GM23338 (cell line): ENCODE data around the gene TAGLN2. TPM values are rescaled to one million over a fixed set of nuclear protein-coding genes. Genes with fewer than 3 reads are reported as not detected.

Experiments
- ATAC-seq: fragments of 200-7000 bp; cut with Tn5 transposase; 3 replicates; pipeline ENCODE4 v1.9.1; 2020
- DNase-seq: peaks from one replicate; pipeline ENCODE4 v3.0.0-alpha.2; 2015; ENCODE audit warnings: low spot score
- H2AFZ ChIP-seq: fragments of 200-600 bp; sonication (generic); 2 replicates; pipeline ENCODE4 v1.8.0; 2016; ENCODE audit warnings: antibody characterized with exemption, mild to moderate bottlenecking, moderate library complexity
- H3F3A ChIP-seq: fragments of 200-600 bp; sonication (generic); replicated peaks from 2 replicates; pipeline ENCODE4 v1.8.0; 2017; ENCODE audit warnings: antibody characterized with exemption, mixed run types, low read depth
- H3K27ac ChIP-seq: fragments of 200-600 bp; sonication (generic); 2 replicates; pipeline ENCODE4 v1.6.1; 2016; ENCODE audit warnings: low read depth
- H3K27me3 ChIP-seq: fragments of 200-600 bp; sonication (generic); 2 replicates; pipeline ENCODE4 v1.8.0; 2016; ENCODE audit warnings: mild to moderate bottlenecking, mixed run types, moderate library complexity; ENCODE audit not compliant: insufficient read depth
- H3K36me3 ChIP-seq: fragments of 200-600 bp; sonication (generic); 2 replicates; pipeline ENCODE4 v1.8.0; 2016; ENCODE audit warnings: mild to moderate bottlenecking; ENCODE audit not compliant: insufficient read depth
- H3K4me1 ChIP-seq: fragments of 200-600 bp; sonication (generic); 2 replicates; pipeline ENCODE4 v1.8.0; 2016; ENCODE audit warnings: mild to moderate bottlenecking, moderate library complexity; ENCODE audit not compliant: insufficient read depth
- H3K4me2 ChIP-seq: fragments of 200-600 bp; sonication (generic); 2 replicates; pipeline ENCODE4 v1.7.1; 2017; ENCODE audit warnings: mixed run types
- H3K4me3 ChIP-seq: fragments of 200-600 bp; sonication (generic); 2 replicates; pipeline ENCODE4 v1.6.1; 2016; ENCODE audit warnings: mixed run types
- H3K79me2 ChIP-seq: fragments of 200-600 bp; sonication (generic); replicated peaks from 2 replicates; pipeline ENCODE4 v1.8.0; 2017; ENCODE audit warnings: mild to moderate bottlenecking; ENCODE audit not compliant: insufficient read depth
- H3K9me2 ChIP-seq: fragments of 200-600 bp; sonication (generic); 2 replicates; pipeline ENCODE4 v1.8.0; 2017; ENCODE audit not compliant: insufficient read depth
- H4K20me1 ChIP-seq: fragments of 200-600 bp; sonication (generic); replicated peaks from 2 replicates; pipeline ENCODE4 v1.8.0; 2017; ENCODE audit warnings: mild to moderate bottlenecking; ENCODE audit not compliant: insufficient read depth
- H3K27ac Mint-ChIP-seq: 2 replicates; pipeline ENCODE4 v1.8.0; 2020; ENCODE audit warnings: inconsistent platforms, mild to moderate bottlenecking, moderate library complexity, mixed read lengths
- H3K27me3 Mint-ChIP-seq: 3 replicates; pipeline ENCODE4 v1.8.0; 2022; ENCODE audit warnings: low read depth, mild to moderate bottlenecking, moderate library complexity, mixed read lengths, inconsistent platforms; ENCODE audit not compliant: insufficient read depth, poor library complexity
- H3K36me3 Mint-ChIP-seq: 3 replicates; pipeline ENCODE4 v1.8.0; 2021; ENCODE audit warnings: low read depth, mild to moderate bottlenecking, inconsistent platforms, moderate library complexity, mixed read lengths
- H3K4me1 Mint-ChIP-seq: 3 replicates; pipeline ENCODE4 v1.8.0; 2020; ENCODE audit warnings: mild to moderate bottlenecking, inconsistent platforms, mixed read lengths
- H3K4me3 Mint-ChIP-seq: 3 replicates; pipeline ENCODE4 v1.8.0; 2021; ENCODE audit warnings: moderate library complexity, mild to moderate bottlenecking, inconsistent platforms, mixed read lengths
- H3K9me3 Mint-ChIP-seq: 3 replicates; pipeline ENCODE4 v1.8.0; 2020; ENCODE audit warnings: moderate library complexity, mild to moderate bottlenecking, inconsistent platforms, mixed read lengths
- CREB1 ChIP-seq: fragments of 250-450 bp; sonication (Bioruptor Pico); IDR thresholded peaks from 2 replicates; pipeline ENCODE4 v1.5.0; 2020; ENCODE audit warnings: low read depth, mild to moderate bottlenecking, moderate library complexity
- ETS1 ChIP-seq: IDR thresholded peaks from 2 replicates; pipeline ENCODE4 v1.6.1; 2016; ENCODE audit warnings: antibody characterized with exemption
- EZH2 ChIP-seq: fragments of 200-600 bp; sonication (generic); IDR thresholded peaks from one replicate; pipeline ENCODE4 v1.8.0; 2017; ENCODE audit warnings: antibody characterized with exemption, mild to moderate bottlenecking, low read depth; ENCODE audit not compliant: unreplicated experiment
- EZH2phosphoT487 ChIP-seq: fragments of 200-600 bp; sonication (generic); IDR thresholded peaks from one replicate; pipeline ENCODE4 v1.8.1; 2018; ENCODE audit warnings: antibody characterized with exemption; ENCODE audit not compliant: unreplicated experiment
- JUNB ChIP-seq: IDR thresholded peaks from one replicate; pipeline ENCODE4 v1.6.1; 2016; ENCODE audit warnings: antibody characterized with exemption; ENCODE audit not compliant: unreplicated experiment
- NANOG ChIP-seq: IDR thresholded peaks from 2 replicates; pipeline ENCODE4 v1.6.1; 2016; ENCODE audit warnings: antibody characterized with exemption, borderline replicate concordance
- POLR2AphosphoS5 ChIP-seq: IDR thresholded peaks from 2 replicates; pipeline ENCODE4 v1.6.1; 2016; ENCODE audit warnings: antibody characterized with exemption, low read depth
- REST ChIP-seq: IDR thresholded peaks from one replicate; pipeline ENCODE4 v1.6.1; 2018; ENCODE audit warnings: antibody characterized with exemption; ENCODE audit not compliant: unreplicated experiment
- ZNF114 ChIP-seq: fragments of 250-450 bp; sonication (Bioruptor Pico); IDR thresholded peaks from 2 replicates; pipeline ENCODE4 v1.5.0; 2020; ENCODE audit warnings: mild to moderate bottlenecking, moderate library complexity
- ZNF331 ChIP-seq: fragments of 250-450 bp; sonication (Bioruptor Pico); IDR thresholded peaks from 2 replicates; pipeline ENCODE4 v1.5.0; 2020; ENCODE audit warnings: low read depth, mild to moderate bottlenecking, moderate library complexity
- polyA plus RNA-seq: library from polyadenylated mRNA; unstranded; fragments of >200 nt; fragmentation: Nextera tagmentation; extraction: Ambion mirVana; gene quantifications from 2 replicates; pipeline ENCODE4 v1.2.1, GENCODE V29; 2016
- total RNA-seq: library from RNA; depleted of rRNA; stranded (reverse); fragments of >200 nt; shearing (Covaris generic); gene quantifications from 2 replicates; pipeline ENCODE4 v1.2.3, GENCODE V29; 2014
- TF ChIP-seq, protein P1 (sequence below), 2 experiments: fragments of 200-600 bp in 1 of 2; sonication (generic) in 1 of 2; conservative IDR thresholded peaks; 2 replicates each; pipeline versions ENCODE4 v1.5.1 to v1.6.1; 2016 to 2017; ENCODE audit warnings: antibody characterized with exemption in 2 of 2, low read depth in 2 of 2, mild to moderate bottlenecking in 2 of 2, moderate library complexity in 1 of 2

TAGLN2 gene
- total and polyA plus RNA-seq, 2 experiments from 2014 or later, result 58.2 to 60.1 TPM

DNA sequence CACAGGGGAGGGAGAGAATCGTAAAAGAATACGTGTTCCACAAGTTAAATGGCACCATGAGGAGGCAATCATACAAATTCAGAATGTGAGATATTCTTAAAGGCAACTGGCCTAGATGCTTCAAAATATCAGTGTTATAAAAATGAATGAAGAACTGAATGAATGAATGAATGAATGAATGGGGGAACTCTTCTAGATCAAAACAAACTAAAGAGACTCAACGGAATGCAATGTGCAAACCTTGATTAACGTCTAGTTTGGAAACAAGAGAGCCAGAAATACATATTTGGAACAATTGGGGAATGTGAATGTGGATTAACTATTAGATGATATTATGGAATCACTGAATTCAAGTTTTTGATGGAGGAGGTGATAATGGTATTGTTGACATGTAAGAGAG lies 42.2 kb downstream of the TAGLN2 start (continued):
- TF ChIP-seq ETS1, result no peak
- TF ChIP-seq POLR2AphosphoS5, result no peak
- no peak for TF ChIP-seq CREB1 (CRISPR knock-in tag)
- no peak for TF ChIP-seq NANOG

DNA sequence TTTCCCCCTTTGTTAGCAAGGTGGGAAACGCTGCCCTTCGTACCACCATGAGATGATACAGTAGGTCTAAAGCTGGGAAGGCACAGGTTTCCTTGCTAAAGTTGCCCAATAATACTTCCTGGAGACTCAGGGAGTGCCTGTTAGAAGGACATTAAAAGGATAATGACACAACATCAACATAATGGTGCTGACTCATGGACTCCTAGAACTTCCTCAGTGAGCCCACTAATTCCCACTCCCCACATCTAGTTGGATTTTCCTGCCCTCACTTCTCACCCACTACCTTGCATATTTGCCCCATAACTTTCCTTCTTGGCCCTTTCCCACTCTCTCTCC lies 42.8 kb downstream of the TAGLN2 start:
- no peaks in the 10 kb centered on the region for H3K36me3 ChIP-seq
- no peak overlapping the region for H2AFZ ChIP-seq
- no peaks in the 10 kb centered on the region for H3K9me3 Mint-ChIP-seq
- no peaks in the 10 kb centered on the region for H3K27me3 ChIP-seq
- H3K79me2 ChIP-seq, result no peaks in the 10 kb centered on the region
- no peaks in the 10 kb centered on the region for H3F3A ChIP-seq
- H3K27ac ChIP-seq, result no peak overlapping the region
- no peaks in the 10 kb centered on the region for H3K36me3 Mint-ChIP-seq
- no peak overlapping the region for H3K4me3 ChIP-seq
- H3K27ac Mint-ChIP-seq, result no peak overlapping the region
- no peak overlapping the region for H3K4me3 Mint-ChIP-seq
- H3K27me3 Mint-ChIP-seq, result no peaks in the 10 kb centered on the region
- ATAC-seq, result no peak
- H3K4me2 ChIP-seq, result no peak overlapping the region
- TF ChIP-seq CREB1 (CRISPR knock-in tag) (no peak), POLR2AphosphoS5 (no peak), ZNF331 (CRISPR knock-in tag) (no peak), ETS1 (no peak)
- no peaks in the 10 kb centered on the region for H4K20me1 ChIP-seq
- peaks cover 5% of the 10 kb centered on the region; the same call in 1 of the 2 replicates for H3K4me1 ChIP-seq
- DNase-seq, result no peak
- H3K4me1 Mint-ChIP-seq, result no peaks in the 10 kb centered on the region
- no peaks in the 10 kb centered on the region for H3K9me2 ChIP-seq

- ATAC-seq, result no peak
- H3K27me3 ChIP-seq, result no peaks in the 10 kb centered on the region
- TF ChIP-seq ETS1 (no peak), POLR2AphosphoS5 (no peak), REST (no peak), ZNF114 (CRISPR knock-in tag) (no peak), JUNB (no peak), CREB1 (CRISPR knock-in tag) (no peak), EZH2 (no peak), EZH2phosphoT487 (no peak)
- TF ChIP-seq, protein P1, sequence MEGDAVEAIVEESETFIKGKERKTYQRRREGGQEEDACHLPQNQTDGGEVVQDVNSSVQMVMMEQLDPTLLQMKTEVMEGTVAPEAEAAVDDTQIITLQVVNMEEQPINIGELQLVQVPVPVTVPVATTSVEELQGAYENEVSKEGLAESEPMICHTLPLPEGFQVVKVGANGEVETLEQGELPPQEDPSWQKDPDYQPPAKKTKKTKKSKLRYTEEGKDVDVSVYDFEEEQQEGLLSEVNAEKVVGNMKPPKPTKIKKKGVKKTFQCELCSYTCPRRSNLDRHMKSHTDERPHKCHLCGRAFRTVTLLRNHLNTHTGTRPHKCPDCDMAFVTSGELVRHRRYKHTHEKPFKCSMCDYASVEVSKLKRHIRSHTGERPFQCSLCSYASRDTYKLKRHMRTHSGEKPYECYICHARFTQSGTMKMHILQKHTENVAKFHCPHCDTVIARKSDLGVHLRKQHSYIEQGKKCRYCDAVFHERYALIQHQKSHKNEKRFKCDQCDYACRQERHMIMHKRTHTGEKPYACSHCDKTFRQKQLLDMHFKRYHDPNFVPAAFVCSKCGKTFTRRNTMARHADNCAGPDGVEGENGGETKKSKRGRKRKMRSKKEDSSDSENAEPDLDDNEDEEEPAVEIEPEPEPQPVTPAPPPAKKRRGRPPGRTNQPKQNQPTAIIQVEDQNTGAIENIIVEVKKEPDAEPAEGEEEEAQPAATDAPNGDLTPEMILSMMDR (conservative IDR thresholded peaks at IDR 0.05; ENCODE audit: low read depth in 2 of 2), result no peak
These were observed 43.4 kb downstream of the TAGLN2 start for GRCh38 chr1:159881622-159882526.

More at GRCh38 chr1:159881622-159882526, 43.4 kb downstream of the TAGLN2 start:
- no peaks in the 10 kb centered on the region for H3K9me3 Mint-ChIP-seq
- H3K4me1 ChIP-seq, result peaks cover 5% of the 10 kb centered on the region; the same call in 1 of the 2 replicates
- H3F3A ChIP-seq, result no peaks in the 10 kb centered on the region
- no peak overlapping the region for H3K4me3 Mint-ChIP-seq
- H4K20me1 ChIP-seq, result no peaks in the 10 kb centered on the region
- H3K9me2 ChIP-seq, result no peaks in the 10 kb centered on the region
- H3K4me1 Mint-ChIP-seq, result no peaks in the 10 kb centered on the region
- H3K4me2 ChIP-seq, result no peak overlapping the region
- no peaks in the 10 kb centered on the region for H3K27me3 Mint-ChIP-seq
- H2AFZ ChIP-seq, result peak overlapping the region; percentile 74; the same call in 1 of the 2 replicates
- H3K36me3 Mint-ChIP-seq, result no peaks in the 10 kb centered on the region
- no peak overlapping the region for H3K4me3 ChIP-seq
- H3K36me3 ChIP-seq, result no peaks in the 10 kb centered on the region
- no peak overlapping the region for H3K27ac ChIP-seq
- H3K79me2 ChIP-seq, result no peaks in the 10 kb centered on the region
- H3K27ac Mint-ChIP-seq, result no peak overlapping the region
- DNase-seq, result no peak
